KMS-11 (cell line): ENCODE measurements around the gene USP50.

Experiments
- H2AFZ ChIP-seq: fragments of 200-600 bp; sonication (generic); 2 replicates; pipeline ENCODE4 v1.6.1; 2016; ENCODE audit warnings: antibody characterized with exemption, mixed run types, low read depth
- H3K27ac ChIP-seq: fragments of 200-600 bp; sonication (generic); 2 replicates; pipeline ENCODE4 v1.6.1; 2016; ENCODE audit warnings: mild to moderate bottlenecking, mixed run types
- H3K27me3 ChIP-seq: fragments of 200-600 bp; sonication (generic); 2 replicates; pipeline ENCODE4 v1.6.1; 2017; ENCODE audit warnings: mild to moderate bottlenecking, low read depth, mixed run types, moderate library complexity; ENCODE audit not compliant: insufficient read depth
- H3K36me3 ChIP-seq: fragments of 200-600 bp; sonication (generic); 2 replicates; pipeline ENCODE4 v1.6.1; 2017; ENCODE audit warnings: mild to moderate bottlenecking, mixed run types; ENCODE audit not compliant: insufficient read depth
- H3K4me1 ChIP-seq: fragments of 200-600 bp; sonication (generic); 2 replicates; pipeline ENCODE4 v1.6.1; 2016; ENCODE audit warnings: mild to moderate bottlenecking, low read depth, mixed run types; ENCODE audit not compliant: poor library complexity, severe bottlenecking
- H3K4me2 ChIP-seq: fragments of 200-600 bp; sonication (generic); 2 replicates; pipeline ENCODE4 v1.7.0; 2016; ENCODE audit warnings: mild to moderate bottlenecking, mixed run types
- H3K4me3 ChIP-seq: fragments of 200-600 bp; sonication (generic); IDR thresholded peaks from 2 replicates; pipeline ENCODE4 v1.6.1; 2017; ENCODE audit warnings: low read depth, low read length, mixed read lengths; ENCODE audit not compliant: insufficient read depth
- H3K79me2 ChIP-seq: fragments of 200-600 bp; sonication (generic); 2 replicates; pipeline ENCODE4 v1.6.1; 2016; ENCODE audit warnings: low read depth, mixed run types; ENCODE audit not compliant: insufficient read depth
- H3K9ac ChIP-seq: fragments of 200-600 bp; sonication (generic); 2 replicates; pipeline ENCODE4 v1.6.1; 2016; ENCODE audit warnings: mild to moderate bottlenecking, mixed run types
- H4K20me1 ChIP-seq: fragments of 200-600 bp; sonication (generic); 2 replicates; pipeline ENCODE4 v1.6.1; 2016; ENCODE audit warnings: mild to moderate bottlenecking, mixed run types; ENCODE audit not compliant: insufficient read depth
- TF ChIP-seq, protein P1 (sequence below): fragments of 200-600 bp; sonication (generic); conservative IDR thresholded peaks from 2 replicates; pipeline ENCODE4 v1.6.1; 2017; ENCODE audit warnings: low read depth, mild to moderate bottlenecking, antibody characterized with exemption, low read length, moderate library complexity, mixed read lengths

USP50 gene

DNA sequence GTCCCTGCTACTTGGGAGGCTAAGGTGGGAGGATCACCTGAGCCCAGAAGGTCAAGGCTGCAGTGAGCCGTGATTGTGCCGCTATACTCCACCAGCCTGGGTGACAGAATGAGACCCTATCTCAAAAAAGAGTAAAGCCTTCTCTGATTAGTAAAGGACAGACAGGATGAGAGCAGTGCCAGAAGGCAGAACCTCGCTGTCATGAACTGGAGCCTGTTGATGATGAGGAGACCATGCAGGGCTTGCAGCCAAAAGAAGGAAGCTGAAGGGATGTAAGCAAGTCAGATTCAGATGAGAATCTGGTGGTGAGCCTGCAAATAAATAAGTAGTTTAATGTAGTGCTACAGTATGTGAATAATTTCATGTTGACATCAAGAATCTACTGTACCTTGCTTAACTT lies 52.8 kb downstream of the USP50 start:
- no peaks in the 10 kb centered on the region for H3K27me3 ChIP-seq
- no peaks in the 10 kb centered on the region for H3K79me2 ChIP-seq
- H3K4me1 ChIP-seq = no peaks in the 10 kb centered on the region
- H3K4me2 ChIP-seq = no peak overlapping the region
- no peaks in the 10 kb centered on the region; the same call in 1 of the 2 replicates for H3K36me3 ChIP-seq
- H4K20me1 ChIP-seq = no peaks in the 10 kb centered on the region
- H3K9ac ChIP-seq = no peak overlapping the region
- no peak overlapping the region for H3K4me3 ChIP-seq
- H2AFZ ChIP-seq = no peak overlapping the region
- no peak overlapping the region for H3K27ac ChIP-seq
- TF ChIP-seq, protein P1, sequence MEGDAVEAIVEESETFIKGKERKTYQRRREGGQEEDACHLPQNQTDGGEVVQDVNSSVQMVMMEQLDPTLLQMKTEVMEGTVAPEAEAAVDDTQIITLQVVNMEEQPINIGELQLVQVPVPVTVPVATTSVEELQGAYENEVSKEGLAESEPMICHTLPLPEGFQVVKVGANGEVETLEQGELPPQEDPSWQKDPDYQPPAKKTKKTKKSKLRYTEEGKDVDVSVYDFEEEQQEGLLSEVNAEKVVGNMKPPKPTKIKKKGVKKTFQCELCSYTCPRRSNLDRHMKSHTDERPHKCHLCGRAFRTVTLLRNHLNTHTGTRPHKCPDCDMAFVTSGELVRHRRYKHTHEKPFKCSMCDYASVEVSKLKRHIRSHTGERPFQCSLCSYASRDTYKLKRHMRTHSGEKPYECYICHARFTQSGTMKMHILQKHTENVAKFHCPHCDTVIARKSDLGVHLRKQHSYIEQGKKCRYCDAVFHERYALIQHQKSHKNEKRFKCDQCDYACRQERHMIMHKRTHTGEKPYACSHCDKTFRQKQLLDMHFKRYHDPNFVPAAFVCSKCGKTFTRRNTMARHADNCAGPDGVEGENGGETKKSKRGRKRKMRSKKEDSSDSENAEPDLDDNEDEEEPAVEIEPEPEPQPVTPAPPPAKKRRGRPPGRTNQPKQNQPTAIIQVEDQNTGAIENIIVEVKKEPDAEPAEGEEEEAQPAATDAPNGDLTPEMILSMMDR = no peak

DNA sequence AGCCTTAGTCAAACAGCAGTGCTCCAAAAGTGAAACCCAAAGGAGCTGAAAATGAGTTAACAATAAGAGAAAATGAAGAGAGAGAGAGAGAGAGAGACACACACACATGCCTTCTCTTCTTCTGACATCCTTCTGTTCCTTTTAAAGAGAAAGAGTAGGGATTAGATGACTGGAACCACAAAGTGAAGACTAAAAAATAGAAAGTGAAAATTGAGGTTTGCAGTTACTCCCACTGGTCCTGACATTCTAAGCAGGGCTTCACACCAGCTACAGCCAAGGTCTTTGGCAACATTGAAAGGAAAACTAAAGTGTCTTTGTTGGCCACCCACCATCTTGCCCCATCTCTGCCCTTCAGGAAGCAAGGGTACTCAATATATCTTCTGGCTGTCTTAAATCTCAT lies 59.2 kb downstream of the USP50 start:
- no peak overlapping the region for H3K27ac ChIP-seq
- H2AFZ ChIP-seq = no peak overlapping the region
- H3K4me1 ChIP-seq = peaks cover 5% of the 10 kb centered on the region
- no peaks in the 10 kb centered on the region; the same call in 1 of the 2 replicates for H3K36me3 ChIP-seq
- no peaks in the 10 kb centered on the region for H3K27me3 ChIP-seq
- H3K4me2 ChIP-seq = no peak overlapping the region
- H3K9ac ChIP-seq = no peak overlapping the region
- no peaks in the 10 kb centered on the region for H4K20me1 ChIP-seq
- no peak overlapping the region for H3K4me3 ChIP-seq
- H3K79me2 ChIP-seq = no peaks in the 10 kb centered on the region
- TF ChIP-seq, protein P1 = no peak

DNA sequence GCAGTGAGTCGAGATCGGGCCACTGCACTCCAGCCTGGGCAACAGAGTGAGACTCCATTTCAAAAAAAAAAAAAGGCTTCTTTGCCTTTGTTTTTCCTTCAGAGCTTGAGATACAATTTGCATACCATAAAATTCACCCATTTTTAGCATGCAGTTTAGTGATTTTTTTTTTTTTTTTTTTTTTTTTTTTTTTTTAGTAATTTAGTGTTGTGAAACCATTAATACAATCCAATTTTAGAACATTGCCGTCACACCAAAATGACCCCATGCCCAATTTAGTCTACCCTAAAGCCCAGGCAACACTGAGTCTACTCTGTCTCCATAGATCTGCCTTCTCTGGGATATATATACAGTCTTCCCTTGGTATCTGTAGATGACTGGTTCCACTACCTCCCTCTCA lies 61.1 kb downstream of the USP50 start:
- TF ChIP-seq, protein P1 = no peak
- no peaks in the 10 kb centered on the region for H3K79me2 ChIP-seq
- H3K4me1 ChIP-seq = peaks cover 5% of the 10 kb centered on the region
- H3K27me3 ChIP-seq = no peaks in the 10 kb centered on the region
- no peaks in the 10 kb centered on the region for H4K20me1 ChIP-seq
- H3K4me2 ChIP-seq = no peak overlapping the region
- no peak overlapping the region for H2AFZ ChIP-seq
- no peak overlapping the region for H3K27ac ChIP-seq
- H3K36me3 ChIP-seq = no peaks in the 10 kb centered on the region; the same call in 1 of the 2 replicates
- H3K9ac ChIP-seq = no peak overlapping the region
- H3K4me3 ChIP-seq = no peak overlapping the region

DNA sequence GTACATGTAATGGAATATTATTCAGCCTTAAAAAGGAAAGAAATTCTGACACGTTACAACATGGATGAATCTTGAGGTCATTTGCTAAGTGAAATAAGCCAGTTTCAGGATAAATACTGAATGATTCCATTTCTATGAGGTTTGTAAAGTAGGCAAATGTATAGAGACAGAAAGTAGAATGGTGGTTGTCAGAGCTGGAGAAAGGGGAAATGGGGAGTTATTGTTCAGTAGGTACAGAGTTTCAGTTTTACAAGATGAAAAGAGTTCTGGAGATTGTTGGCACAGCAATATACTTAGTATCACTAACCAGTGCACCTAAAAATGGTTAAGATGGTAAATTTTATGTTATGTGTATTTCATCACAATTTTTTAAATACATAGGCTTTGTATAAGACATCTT lies 61.7 kb downstream of the USP50 start:
- H3K27me3 ChIP-seq = no peaks in the 10 kb centered on the region
- no peak overlapping the region for H3K27ac ChIP-seq
- H3K79me2 ChIP-seq = no peaks in the 10 kb centered on the region
- no peak overlapping the region for H3K9ac ChIP-seq
- TF ChIP-seq, protein P1 = no peak
- no peaks in the 10 kb centered on the region for H4K20me1 ChIP-seq
- H3K4me2 ChIP-seq = no peak overlapping the region
- peaks cover 5% of the 10 kb centered on the region for H3K4me1 ChIP-seq
- H2AFZ ChIP-seq = no peak overlapping the region
- H3K36me3 ChIP-seq = no peaks in the 10 kb centered on the region; the same call in 1 of the 2 replicates
- H3K4me3 ChIP-seq = no peak overlapping the region
